SKM-1 (cell line): ENCODE results near the gene ASTN2.
"Not testable (repeated sequence)": the region's sequence is repeated elsewhere in the genome, so short reads cannot be mapped to it uniquely, and the experiment has no call there.

Experiments
- DNase-seq: peaks from one replicate; lab custom pipeline; 2025; ENCODE audit not compliant: unreplicated experiment; lab: John Stamatoyannopoulos, UW

The ASTN2 gene

DNA sequence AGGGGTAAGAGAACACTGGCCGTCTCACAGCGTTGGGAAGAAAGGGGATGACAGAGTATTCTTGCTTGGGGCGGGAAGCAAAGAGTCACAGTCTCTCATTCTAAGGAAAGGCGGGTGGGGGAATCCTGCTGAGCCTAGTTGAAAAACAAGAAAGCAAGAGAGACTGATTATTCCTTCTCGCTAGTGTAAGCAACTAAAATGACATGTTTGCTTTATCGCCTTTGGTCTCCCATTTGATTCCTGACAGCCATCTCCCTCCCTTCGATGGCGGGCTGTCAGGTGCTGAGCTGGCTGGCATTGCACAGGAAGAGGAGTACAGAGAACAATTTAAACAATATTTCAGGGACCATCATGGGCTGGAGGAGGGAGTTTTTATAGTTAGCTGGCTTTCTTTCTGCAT is 331.3 kb downstream of the ASTN2 start:
- DNase-seq: no peak

- DNase-seq: no peak
Measured at GRCh38 chr9:117081641-117082317, 333.1 kb downstream of the ASTN2 start.

- DNase-seq: no peak
Measured at GRCh38 chr9:117080765-117081390, 334.0 kb downstream of the ASTN2 start.

GRCh38 chr9:117076571-117077290 is 338.1 kb downstream of the ASTN2 start:
- no peak for DNase-seq

DNA sequence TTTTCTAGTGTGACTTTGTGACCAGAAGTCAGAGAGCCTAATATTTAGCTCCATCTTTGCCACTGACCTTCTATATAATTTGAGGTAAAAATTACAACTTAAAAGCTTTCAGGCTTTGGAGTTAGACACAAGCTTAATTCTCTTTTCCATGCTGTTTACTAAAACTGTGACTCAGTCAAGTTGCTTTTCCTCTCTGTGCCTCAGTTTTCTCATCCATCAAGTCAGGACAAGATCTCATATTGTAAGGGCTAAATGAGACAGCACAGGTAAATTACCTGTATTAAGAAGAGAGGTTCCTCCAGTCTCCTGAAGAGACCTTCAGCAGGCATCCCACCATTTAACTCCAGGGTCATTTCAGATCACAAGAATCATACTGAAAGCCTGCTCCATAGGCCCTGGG is 339.2 kb downstream of the ASTN2 start:
- DNase-seq: no peak

DNA sequence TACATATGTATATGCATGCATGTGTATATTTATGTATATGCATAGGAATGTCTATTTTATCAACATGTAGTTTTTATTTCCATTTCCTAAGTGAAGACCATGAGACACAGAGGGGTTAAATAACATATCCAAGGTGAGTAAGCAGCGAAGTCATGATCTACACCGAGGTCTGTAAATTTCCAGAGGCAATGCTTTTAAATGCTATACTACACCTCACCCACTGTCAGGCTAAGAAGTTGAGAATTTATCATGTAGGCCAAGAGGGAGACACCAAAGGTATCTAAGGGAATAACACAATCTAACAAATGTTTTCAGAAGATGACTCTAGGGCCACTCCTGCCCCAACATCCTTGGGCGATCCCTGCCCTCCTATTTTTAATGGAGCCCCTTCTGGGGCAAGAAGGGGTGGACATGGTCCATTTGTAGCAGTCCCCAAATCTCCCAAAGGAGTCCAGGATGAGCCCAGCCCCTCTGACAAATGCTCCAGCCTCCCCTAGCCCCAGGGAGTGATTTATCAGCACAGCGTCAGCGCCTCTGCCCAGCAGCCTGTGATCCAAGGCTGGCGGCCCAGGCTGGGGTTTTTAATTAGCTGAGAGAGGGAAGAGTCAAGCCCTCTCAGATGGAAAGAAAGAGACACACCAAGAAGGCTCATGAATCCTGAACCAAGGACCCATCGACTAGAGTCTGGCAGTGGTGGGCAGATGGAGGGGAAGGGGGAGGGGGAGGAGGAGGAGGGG is 339.9 kb downstream of the ASTN2 start:
- DNase-seq: no peak

- DNase-seq: no peak
Measured at GRCh38 chr9:117074342-117074662, 340.6 kb downstream of the ASTN2 start.

DNA sequence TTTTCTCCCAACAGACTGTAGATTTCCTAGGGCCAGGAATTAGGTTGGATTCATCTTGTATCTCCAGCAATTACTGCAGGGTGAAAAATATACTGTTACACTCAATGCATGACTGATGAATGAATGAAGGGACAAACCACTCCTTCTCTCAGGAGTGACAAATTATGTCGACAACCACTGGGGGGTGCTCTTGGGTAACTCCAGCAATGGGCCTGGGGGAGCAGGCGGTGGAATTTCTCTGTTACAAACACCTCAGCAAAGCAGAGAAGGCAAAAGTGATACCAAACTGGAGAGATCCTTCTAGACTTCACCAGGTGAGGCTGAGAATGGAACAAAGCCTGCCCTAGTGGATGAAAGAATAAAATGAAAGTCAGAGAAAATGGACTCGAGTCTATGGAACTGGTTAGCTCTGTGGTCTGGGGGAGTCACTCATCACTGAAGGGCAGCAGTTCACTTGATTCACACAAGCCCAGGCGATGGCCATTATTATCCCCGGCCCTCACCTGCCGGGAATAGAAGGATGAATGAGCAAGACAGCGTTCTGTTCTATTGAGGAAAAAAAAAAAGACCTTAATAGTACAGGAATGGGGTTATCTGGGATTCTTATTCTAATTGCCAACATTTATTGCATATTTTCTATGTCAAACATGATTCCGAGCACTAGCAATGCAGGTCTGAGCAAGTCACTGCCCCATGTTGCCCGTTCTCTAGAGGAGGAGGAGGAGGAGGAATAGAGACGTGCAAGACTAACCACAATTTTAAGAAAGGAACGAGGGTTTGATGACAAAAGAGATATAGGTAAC is 341.1 kb downstream of the ASTN2 start:
- no peak for DNase-seq

DNA sequence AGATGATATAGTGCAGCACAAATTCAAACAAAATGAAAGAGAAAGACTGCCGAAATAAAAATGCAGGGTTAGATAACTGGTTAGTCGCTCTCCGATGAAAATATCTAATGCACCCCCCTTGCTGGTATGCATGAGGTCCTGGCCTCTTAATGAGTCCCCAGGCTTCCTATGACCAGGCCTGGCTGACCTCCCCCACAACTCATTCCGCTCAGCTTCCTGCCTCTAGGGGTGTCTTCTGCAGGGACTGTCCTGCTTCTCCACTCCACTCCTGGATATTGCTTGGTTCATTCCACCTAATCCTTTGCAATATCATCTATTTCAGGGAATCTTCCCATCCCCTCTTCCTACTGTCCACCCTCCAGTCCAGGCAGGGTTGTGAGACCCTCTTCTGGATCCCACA is 341.8 kb downstream of the ASTN2 start:
- DNase-seq: no peak

- DNase-seq: no peak
Measured at GRCh38 chr9:117072216-117072615, 342.6 kb downstream of the ASTN2 start.

- DNase-seq: not testable (repeated sequence)
Measured at GRCh38 chr9:117071673-117072207, 343.1 kb downstream of the ASTN2 start.

GRCh38 chr9:117063721-117064471 is 351.0 kb downstream of the ASTN2 start:
- no peak for DNase-seq

GRCh38 chr9:117060963-117061362 is 353.9 kb downstream of the ASTN2 start:
- no peak for DNase-seq

DNA sequence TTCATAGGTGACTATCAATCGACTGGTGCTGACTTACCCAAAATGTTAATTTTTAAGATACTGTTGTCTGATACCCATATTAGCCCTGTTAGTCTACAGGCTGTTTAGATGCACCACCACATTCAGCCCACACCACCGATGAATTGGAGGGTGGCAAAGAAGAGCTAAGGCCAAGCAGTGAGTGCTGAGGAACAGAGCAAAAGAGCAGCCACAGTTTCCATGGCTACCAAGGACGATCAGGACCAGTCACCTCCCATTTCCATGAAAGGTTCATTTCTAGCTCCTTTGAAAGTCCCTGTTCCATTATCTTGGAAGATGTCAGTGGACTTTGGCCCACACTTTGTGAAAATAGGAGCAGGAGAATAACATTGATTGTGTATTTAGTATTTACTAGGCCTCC is 364.9 kb downstream of the ASTN2 start:
- no peak for DNase-seq

DNA sequence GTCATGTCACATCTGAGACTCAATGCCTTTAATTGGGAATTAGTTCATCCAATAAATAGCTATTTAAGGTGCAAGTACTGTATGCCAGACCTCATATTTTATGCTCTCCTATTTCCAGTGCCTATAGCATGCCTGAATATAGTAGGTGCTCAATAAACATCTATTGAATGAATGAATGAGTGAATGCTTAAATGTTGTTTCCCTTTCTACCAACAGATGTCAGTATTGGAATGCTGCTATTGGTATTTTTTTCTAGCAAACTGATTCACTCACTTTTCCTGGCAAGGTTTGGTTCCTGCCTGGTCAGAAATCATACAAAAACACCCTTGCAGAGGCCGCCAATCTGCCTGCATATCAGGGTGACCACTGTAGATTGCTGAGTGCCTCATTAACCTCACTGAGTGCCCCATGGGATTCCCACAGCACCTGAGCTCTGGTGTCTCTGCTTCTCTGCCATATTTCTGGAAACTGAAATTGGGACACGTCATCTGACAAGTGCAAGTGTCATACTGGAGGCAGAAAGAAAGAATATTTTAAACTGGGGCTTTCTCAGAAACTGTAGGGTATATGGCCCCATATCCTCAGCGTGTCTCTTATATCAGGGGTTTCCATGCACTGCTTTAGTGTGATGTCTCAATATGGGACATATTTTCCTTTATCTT is 368.1 kb downstream of the ASTN2 start:
- DNase-seq: no peak

GRCh38 chr9:117044241-117044640 is 370.6 kb downstream of the ASTN2 start:
- no peak for DNase-seq

- no peak for DNase-seq
Measured at GRCh38 chr9:117043159-117043558, 371.7 kb downstream of the ASTN2 start.

DNA sequence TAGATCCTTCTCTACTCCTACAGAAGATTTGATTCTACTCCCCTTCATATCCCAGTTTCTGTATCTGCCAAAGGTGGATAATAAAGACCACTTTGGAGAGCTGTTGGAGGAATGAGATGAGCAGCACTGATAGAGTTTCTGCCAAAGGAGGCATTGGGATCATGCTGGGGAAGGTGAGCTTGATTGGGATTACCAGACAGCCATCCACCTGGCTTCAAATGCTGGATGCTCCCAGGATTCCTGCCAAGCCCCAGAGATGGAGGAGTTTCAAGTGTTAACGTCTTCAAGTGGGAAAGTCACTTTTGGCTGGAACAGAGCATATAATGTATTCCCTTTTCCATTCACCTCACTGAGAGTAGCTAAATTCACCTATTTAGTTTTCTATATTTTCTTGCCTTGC is 379.3 kb downstream of the ASTN2 start:
- no peak for DNase-seq

DNA sequence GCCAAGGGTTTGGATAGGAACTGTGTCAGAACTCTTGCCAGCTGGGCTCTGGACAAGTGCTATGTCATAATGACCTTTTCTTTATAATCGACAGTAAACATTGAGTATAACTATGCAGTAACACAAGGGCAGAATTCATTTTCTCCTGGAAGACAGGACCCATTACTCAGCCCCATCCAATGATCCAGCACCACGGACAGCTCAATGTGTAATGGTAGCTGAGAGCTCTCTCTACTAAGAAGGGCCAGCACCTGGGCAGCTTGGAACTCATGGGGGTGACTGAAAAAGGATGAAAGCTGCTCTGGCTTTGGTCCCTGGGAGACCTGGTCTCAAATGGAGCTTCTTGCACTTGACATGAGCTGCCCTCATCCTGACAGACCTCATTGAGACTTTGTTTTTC is 380.0 kb downstream of the ASTN2 start:
- DNase-seq: no peak
